ENCODE results near the gene ADA. TPM values are rescaled to one million over a fixed set of nuclear protein-coding genes. Genes with fewer than 3 reads are reported as not detected.

Gene ADA
- total and polyA plus RNA-seq, 9 donors, result 4.0 to 9.1 (median 6.2) TPM

DNA sequence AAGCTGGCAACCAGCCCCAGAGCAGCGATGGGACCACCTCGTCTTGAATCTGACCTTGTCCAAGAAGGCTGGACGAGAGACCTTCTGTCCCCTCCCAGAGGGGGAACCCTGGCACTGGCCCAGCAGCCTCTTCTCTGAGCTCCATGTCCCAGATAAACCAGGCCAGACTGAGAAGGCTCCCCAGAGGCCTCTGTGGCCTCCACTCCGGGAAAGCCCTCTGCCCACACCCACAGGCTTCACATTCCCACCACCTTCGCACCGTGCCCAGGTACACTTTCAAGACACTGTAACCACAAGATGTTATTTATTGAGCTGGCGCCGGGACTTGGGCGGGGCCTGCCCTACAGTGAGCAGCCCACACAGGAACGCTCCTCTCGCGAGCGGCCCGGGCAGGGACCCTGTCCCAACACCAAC, 33.2 kb downstream of the ADA start:
- Histone ChIP-seq H3K27ac (ENCODE audit: low read length) (no peak overlapping the region), H3K4me1 (ENCODE audit: control insufficient read depth, insufficient read depth, low read length) (peaks cover 25% of the 10 kb centered on the region), H3K9me3 (replicated peaks; ENCODE audit: control insufficient read depth, low read depth, low read length) (peaks cover 5% of the 10 kb centered on the region), H3K27me3 (ENCODE audit: control insufficient read depth, insufficient read depth, low read length) (no peaks in the 10 kb centered on the region), H3K4me3 (ENCODE audit: low read length) (no peak overlapping the region), H3K36me3 (ENCODE audit: control insufficient read depth, insufficient read depth, low read length) (peaks cover 78% of the 10 kb centered on the region)
- DNase-seq, result no peak
- WGBS (ENCODE audit: insufficient coverage), result 68% methylated on average over 14 of the region's 14 CpGs

DNA sequence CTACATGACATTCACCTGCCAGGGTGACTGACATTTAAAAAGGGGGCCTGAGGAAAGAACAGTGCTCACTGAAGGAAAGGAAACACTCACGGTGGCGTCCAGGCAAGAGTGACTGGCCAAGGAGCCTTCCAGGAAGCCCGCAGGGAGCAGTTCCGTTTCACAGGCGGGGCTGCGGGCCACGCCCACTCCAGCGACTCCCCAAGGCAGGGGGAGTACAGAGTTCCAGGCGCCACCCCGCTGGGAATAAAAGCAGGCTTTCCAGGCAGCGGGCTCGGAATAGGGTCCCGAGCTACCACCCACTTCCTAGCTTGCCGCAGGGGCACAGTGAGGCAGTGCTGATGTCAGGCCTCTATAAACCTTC, 34.9 kb downstream of the ADA start:
- peaks cover 71% of the 10 kb centered on the region for H3K36me3 ChIP-seq (ENCODE audit: control insufficient read depth, insufficient read depth, low read length)
- no peaks in the 10 kb centered on the region for H3K9me3 ChIP-seq (replicated peaks; ENCODE audit: control insufficient read depth, low read depth, low read length)
- H3K27ac ChIP-seq (ENCODE audit: low read length), result no peak overlapping the region
- H3K27me3 ChIP-seq (ENCODE audit: control insufficient read depth, insufficient read depth, low read length), result no peaks in the 10 kb centered on the region
- no peak overlapping the region for H3K4me3 ChIP-seq (ENCODE audit: low read length)
- H3K4me1 ChIP-seq (ENCODE audit: control insufficient read depth, insufficient read depth, low read length), result peaks cover 25% of the 10 kb centered on the region
- WGBS (ENCODE audit: insufficient coverage), result 39% methylated on average over 7 of the region's 14 CpGs
- DNase-seq, result peak; percentile 25

DNA sequence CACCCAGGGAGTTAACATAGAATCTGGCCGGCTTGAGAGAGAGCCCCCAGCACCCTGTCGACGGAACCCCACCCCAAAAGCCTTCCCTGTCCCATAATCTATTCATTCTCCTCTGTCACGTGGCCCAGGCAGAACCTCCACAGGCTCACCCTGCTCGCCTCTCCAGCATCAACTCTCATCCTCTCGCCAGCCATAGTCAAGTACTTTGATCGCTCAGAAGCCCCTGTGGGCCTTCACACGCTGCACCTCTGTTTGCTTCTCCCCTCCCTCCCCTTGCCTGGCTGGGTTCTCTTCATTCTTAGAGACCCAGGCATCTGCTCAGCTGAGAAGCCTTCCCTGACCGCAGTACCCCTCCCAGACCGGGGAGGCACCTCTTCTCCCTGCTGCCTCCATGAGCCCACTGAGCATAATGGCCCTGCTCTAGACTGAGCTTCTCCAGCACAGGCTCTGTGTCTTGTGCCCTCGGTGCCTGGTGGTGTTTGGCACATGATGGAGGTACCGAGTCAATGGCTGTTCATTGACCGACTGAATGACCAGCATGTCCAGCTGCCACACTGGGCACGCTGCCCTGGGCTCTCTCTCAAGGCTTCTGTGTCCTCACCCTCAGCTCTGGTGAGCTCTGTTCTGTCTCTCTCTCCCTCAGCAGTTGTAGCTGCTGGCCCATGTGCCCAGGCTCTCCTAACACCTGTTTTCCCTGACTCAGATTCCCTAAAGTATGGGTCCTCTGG, 35.5 kb downstream of the ADA start:
- DNase-seq, result peak; percentile 57
- Histone ChIP-seq H3K36me3 (ENCODE audit: control insufficient read depth, insufficient read depth, low read length) (peaks cover 71% of the 10 kb centered on the region), H3K4me1 (ENCODE audit: control insufficient read depth, insufficient read depth, low read length) (peaks cover 25% of the 10 kb centered on the region), H3K27me3 (ENCODE audit: control insufficient read depth, insufficient read depth, low read length) (no peaks in the 10 kb centered on the region), H3K4me3 (ENCODE audit: low read length) (no peak overlapping the region), H3K9me3 (replicated peaks; ENCODE audit: control insufficient read depth, low read depth, low read length) (no peaks in the 10 kb centered on the region), H3K27ac (ENCODE audit: low read length) (peak overlapping the region; percentile 20)
- WGBS (ENCODE audit: insufficient coverage), result 78% methylated on average over 14 of the region's 14 CpGs

DNA sequence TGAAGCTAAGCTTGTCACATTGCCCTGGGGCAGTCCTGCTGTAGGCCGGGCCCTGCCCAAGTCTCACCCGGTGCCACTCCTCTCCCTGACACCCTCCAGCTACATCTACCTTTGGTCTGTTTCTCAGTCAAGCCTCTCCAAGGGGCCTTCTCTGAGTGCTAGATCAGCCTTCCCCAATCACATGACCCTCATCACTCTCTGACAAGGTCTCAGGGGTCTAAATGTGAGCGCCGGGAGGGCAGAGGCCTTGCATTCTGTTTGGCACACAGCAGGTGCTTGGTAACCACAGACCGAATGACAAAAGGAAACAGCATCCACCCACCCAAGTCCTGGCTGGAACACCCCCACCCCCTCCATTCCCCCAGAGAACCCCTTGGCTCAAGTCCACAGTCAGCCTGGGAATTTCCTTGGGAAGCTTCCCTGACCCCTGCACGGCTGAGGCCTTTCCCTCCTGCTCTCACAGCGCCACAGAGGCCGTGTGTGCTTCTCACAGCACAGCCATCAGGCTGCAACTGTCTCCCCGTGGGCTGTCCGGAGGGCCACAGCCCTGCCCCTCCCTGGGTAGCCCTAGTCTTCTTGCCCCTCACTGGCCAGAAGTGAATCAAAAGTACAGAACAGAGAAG, 36.2 kb downstream of the ADA start:
- Histone ChIP-seq H3K36me3 (ENCODE audit: control insufficient read depth, insufficient read depth, low read length) (peaks cover 65% of the 10 kb centered on the region), H3K4me1 (ENCODE audit: control insufficient read depth, insufficient read depth, low read length) (peaks cover 25% of the 10 kb centered on the region), H3K27ac (ENCODE audit: low read length) (peak overlapping the region; percentile 67), H3K4me3 (ENCODE audit: low read length) (no peak overlapping the region), H3K27me3 (ENCODE audit: control insufficient read depth, insufficient read depth, low read length) (no peaks in the 10 kb centered on the region), H3K9me3 (replicated peaks; ENCODE audit: control insufficient read depth, low read depth, low read length) (no peaks in the 10 kb centered on the region)
- 43% methylated on average over 10 of the region's 10 CpGs for WGBS (ENCODE audit: insufficient coverage)
- DNase-seq, result peak; percentile 36

DNA sequence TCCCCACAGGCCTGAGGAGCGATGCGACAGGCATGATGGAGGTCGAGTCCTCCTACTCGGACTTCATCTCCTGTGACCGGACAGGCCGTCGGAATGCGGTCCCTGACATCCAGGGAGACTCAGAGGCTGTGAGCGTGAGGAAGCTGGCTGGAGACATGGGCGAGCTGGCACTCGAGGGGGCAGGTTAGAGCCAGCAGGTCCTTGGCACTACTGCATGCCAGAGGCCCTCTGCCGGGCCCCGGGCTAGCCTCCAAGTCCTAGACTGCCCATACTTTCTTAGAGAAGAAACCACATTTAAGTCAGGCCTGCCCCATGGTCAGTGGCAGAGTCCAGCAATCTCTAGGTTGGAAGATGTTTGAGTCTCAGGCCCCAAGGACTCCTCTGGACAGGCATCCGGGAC, 37.0 kb downstream of the ADA start:
- no peak for DNase-seq
- Histone ChIP-seq H3K36me3 (ENCODE audit: control insufficient read depth, insufficient read depth, low read length) (peaks cover 58% of the 10 kb centered on the region), H3K4me1 (ENCODE audit: control insufficient read depth, insufficient read depth, low read length) (peaks cover 30% of the 10 kb centered on the region), H3K4me3 (ENCODE audit: low read length) (no peak overlapping the region), H3K27me3 (ENCODE audit: control insufficient read depth, insufficient read depth, low read length) (no peaks in the 10 kb centered on the region), H3K9me3 (replicated peaks; ENCODE audit: control insufficient read depth, low read depth, low read length) (no peaks in the 10 kb centered on the region), H3K27ac (ENCODE audit: low read length) (no peak overlapping the region)
- 76% methylated on average over 12 of the region's 14 CpGs for WGBS (ENCODE audit: insufficient coverage)

DNA sequence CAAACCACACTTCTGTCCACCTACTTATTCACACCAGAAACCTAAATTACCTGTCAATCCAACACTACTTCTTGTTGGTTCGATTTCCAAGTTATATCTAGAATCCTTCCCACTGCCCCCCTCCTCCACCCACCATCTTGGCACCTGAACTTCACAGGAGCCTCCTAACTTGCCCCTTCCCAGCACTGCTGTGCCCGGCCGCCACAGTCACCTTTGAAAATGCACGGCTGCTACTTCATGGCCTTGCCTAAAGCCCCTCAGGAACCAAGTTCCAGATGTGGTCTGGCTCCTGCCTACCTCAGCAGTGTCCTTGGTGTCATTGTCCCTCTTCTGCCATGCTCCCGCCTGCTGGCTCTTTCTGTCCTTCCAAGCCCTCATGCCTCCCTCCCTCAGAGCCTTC, 37.9 kb downstream of the ADA start:
- no peaks in the 10 kb centered on the region for H3K9me3 ChIP-seq (replicated peaks; ENCODE audit: control insufficient read depth, low read depth, low read length)
- no peak overlapping the region for H3K4me3 ChIP-seq (ENCODE audit: low read length)
- no peak for DNase-seq
- 93% methylated on average over 5 of the region's 5 CpGs for WGBS (ENCODE audit: insufficient coverage)
- H3K27ac ChIP-seq (ENCODE audit: low read length), result no peak overlapping the region
- peaks cover 50% of the 10 kb centered on the region for H3K36me3 ChIP-seq (ENCODE audit: control insufficient read depth, insufficient read depth, low read length)
- no peaks in the 10 kb centered on the region for H3K27me3 ChIP-seq (ENCODE audit: control insufficient read depth, insufficient read depth, low read length)
- H3K4me1 ChIP-seq (ENCODE audit: control insufficient read depth, insufficient read depth, low read length), result peaks cover 39% of the 10 kb centered on the region

DNA sequence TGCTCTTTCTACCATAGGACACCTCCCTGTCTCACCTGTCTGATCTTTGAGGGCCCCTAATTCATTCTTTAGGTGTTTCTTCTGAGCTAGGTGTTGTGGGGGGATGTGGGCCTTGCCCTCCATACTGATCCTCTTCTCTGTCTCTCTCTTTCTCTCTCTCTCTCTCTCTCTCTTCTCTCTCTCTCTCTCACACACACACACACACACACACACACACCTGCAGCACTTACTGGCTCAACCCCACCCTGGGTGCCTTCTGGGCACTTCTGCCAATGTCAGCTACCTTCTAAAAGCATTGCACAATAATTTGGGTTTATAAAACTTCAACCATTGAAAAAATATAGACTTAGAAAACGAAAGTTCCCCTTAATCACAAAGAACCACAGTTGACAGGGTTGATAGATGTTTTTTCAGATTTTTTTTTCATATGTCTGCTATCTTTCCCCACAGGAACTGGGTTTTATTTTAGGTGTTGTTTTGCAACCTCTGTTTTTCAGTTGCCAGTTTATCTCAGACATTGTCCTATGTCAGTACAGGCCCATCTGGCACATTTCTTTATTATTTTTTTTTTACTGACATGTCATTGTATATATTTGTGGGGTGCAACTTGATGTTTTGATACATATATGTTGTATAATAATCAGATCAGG, 41.1 kb downstream of the ADA start:
- no CpG with 5 or more reads among the region's 1 CpG for WGBS (ENCODE audit: insufficient coverage)
- Histone ChIP-seq H3K4me1 (ENCODE audit: control insufficient read depth, insufficient read depth, low read length) (peaks cover 26% of the 10 kb centered on the region), H3K27me3 (ENCODE audit: control insufficient read depth, insufficient read depth, low read length) (no peaks in the 10 kb centered on the region), H3K9me3 (replicated peaks; ENCODE audit: control insufficient read depth, low read depth, low read length) (no peaks in the 10 kb centered on the region), H3K4me3 (ENCODE audit: low read length) (no peak overlapping the region), H3K36me3 (ENCODE audit: control insufficient read depth, insufficient read depth, low read length) (peaks cover 21% of the 10 kb centered on the region), H3K27ac (ENCODE audit: low read length) (no peak overlapping the region)
- DNase-seq, result no peak

DNA sequence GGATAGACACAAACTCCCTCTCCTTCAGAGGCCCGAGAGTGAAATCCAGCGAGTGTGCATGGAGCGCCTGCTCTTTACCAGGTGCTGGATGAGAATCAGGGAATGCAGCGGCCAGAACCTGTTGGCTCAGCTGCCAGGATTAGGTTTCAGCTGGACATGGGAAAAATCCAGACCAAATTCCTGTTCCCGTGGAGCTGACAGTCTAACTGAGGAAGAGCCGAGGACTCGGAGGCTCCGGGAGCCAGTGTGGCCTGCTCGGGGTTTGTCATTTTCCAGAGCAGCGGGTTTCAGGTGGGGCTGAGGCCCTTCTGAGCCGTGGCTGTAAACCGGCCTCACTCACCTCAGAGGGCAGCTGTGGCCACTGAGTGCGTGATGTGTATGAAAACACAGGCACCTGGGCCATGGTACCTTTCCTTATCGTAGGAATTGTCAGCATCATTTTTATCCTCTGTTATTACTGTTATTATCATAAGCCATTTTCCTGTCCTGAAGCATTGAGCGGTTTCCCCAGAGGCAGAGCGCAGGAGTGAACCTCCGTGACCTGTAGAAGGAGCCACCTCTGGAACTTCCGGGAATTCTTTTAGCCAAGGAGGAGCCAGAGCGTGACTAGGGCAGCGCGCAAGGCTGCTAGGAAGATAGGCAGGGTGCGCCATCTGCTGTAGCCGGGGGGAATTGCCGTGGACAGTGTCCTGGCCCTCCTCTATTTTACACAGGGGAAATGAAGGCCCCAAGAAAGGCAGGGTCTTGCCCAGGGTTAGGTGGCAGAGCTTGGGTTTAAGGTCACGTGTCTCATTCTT, 41.8 kb downstream of the ADA start:
- Histone ChIP-seq H3K9me3 (replicated peaks; ENCODE audit: control insufficient read depth, low read depth, low read length) (no peaks in the 10 kb centered on the region), H3K4me1 (ENCODE audit: control insufficient read depth, insufficient read depth, low read length) (peaks cover 19% of the 10 kb centered on the region), H3K27ac (ENCODE audit: low read length) (peak overlapping the region; percentile 69), H3K4me3 (ENCODE audit: low read length) (peak overlapping the region; percentile 6), H3K27me3 (ENCODE audit: control insufficient read depth, insufficient read depth, low read length) (no peaks in the 10 kb centered on the region), H3K36me3 (ENCODE audit: control insufficient read depth, insufficient read depth, low read length) (peaks cover 15% of the 10 kb centered on the region)
- peak; percentile 93 for DNase-seq
- 29% methylated on average over 16 of the region's 25 CpGs for WGBS (ENCODE audit: insufficient coverage)

DNA sequence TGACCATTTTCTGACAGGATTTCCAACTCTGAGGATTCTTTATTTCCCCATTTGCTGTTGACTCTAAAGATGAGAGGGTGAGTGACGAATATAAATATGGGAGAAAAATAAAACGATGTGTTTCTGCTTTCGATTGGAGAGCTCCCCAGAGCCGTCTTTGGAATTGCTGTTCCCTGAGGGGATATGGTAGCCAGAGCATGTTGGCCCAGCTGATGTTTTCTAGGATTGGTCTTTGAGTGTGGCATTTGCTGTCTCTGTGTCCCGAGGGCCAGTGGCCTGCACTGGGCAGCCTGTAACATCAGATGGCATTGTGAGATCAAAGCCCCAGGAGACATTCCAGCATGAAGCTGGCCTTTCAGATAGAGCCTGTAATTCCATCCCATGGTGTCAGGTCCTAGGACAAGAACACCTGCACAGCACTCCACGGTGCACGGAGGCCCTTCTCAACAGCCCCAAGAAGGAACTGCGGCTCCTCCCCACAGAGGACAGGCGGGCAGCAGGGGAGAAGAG, 42.4 kb downstream of the ADA start:
- Histone ChIP-seq H3K27me3 (ENCODE audit: control insufficient read depth, insufficient read depth, low read length) (no peaks in the 10 kb centered on the region), H3K4me3 (ENCODE audit: low read length) (no peak overlapping the region), H3K36me3 (ENCODE audit: control insufficient read depth, insufficient read depth, low read length) (peaks cover 10% of the 10 kb centered on the region), H3K9me3 (replicated peaks; ENCODE audit: control insufficient read depth, low read depth, low read length) (no peaks in the 10 kb centered on the region), H3K27ac (ENCODE audit: low read length) (peak overlapping the region; percentile 69), H3K4me1 (ENCODE audit: control insufficient read depth, insufficient read depth, low read length) (peaks cover 17% of the 10 kb centered on the region)
- peak; percentile 37 for DNase-seq
- 64% methylated on average over 5 of the region's 9 CpGs for WGBS (ENCODE audit: insufficient coverage)
